Breast epithelium (tissue), 3 donors: ENCODE data around the gene LPCAT3.

Experiments used
- CTCF ChIP-seq, 3 donors: fragments of 450-650 bp; IDR thresholded peaks; one replicate each; pipeline ENCODE4 v1.5.1; 2016 to 2017; ENCODE audit warnings: antibody characterized with exemption in 3 of 3, mild to moderate bottlenecking in 3 of 3, moderate library complexity in 3 of 3
- POLR2AphosphoS5 ChIP-seq, 3 donors: sonication (generic); formaldehyde crosslinking; IDR thresholded peaks; one replicate each; pipeline ENCODE4 v1.6.1; 2017; ENCODE audit warnings: antibody characterized with exemption in 3 of 3

GRCh38 chr12:6987956-6988553 lies 30.2 kb downstream of the LPCAT3 start:
- TF ChIP-seq POLR2AphosphoS5 (IDR thresholded peaks at IDR 0.05) (peak in 2 of 3 donors; percentile 18 to 23), CTCF (IDR thresholded peaks at IDR 0.05) (no peak)
